ENCODE results near the gene EFCAB12.

The EFCAB12 gene

DNA sequence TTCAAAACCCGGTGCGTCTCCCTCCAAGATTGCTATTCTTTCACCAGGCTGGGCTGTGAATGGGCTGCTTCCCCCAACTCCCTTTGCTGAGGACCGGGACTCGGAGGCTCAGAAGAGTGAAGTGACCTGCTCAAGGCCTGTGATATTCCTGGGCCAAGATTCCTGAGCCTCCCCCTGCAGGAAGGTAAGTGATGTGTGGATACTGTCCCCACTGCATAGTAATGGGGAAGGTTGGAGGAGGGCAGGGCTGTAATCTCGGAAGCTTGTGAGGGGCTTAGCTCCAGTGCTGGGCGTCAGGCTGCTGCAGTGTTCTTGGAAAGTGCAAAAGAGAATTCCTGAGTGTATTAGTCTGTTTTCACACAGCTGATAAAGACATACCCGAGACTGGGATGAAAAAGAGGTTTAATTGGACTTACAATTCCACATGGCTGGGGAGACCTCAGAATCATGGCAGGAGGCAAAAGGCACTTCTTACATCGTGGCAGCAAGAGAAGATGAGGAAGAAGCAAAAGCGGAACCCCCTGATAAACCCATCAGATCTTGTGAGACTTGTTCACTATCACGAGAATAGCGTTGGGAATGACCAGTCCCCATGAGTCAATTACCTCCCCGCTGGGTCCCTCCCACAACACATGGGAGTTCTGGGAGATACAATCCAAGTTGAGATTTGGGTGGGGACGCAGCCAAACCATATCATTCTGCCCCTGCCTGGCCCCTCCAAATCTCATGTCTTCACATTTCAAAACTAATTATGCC lies 67.6 kb downstream of the EFCAB12 start:
- Histone ChIP-seq H2AFZ (no peak overlapping the region), H3K9ac (no peak overlapping the region), H3K4me2 (ENCODE audit: low read length) (no peak overlapping the region), H3K79me2 (no peaks in the 10 kb centered on the region), H3K27ac (no peak overlapping the region), H3K4me3 (ENCODE audit: low read depth, low read length) (no peak overlapping the region), H3K4me1 (peaks cover 12% of the 10 kb centered on the region), H3K27me3 (ENCODE audit: control insufficient read depth, insufficient read depth, low read length) (no peaks in the 10 kb centered on the region), H3K9me3 (ENCODE audit: control insufficient read depth, low read length) (no peaks in the 10 kb centered on the region), H3K36me3 (ENCODE audit: control insufficient read depth, insufficient read depth, low read length) (no peaks in the 10 kb centered on the region)
- TF ChIP-seq, protein P1, sequence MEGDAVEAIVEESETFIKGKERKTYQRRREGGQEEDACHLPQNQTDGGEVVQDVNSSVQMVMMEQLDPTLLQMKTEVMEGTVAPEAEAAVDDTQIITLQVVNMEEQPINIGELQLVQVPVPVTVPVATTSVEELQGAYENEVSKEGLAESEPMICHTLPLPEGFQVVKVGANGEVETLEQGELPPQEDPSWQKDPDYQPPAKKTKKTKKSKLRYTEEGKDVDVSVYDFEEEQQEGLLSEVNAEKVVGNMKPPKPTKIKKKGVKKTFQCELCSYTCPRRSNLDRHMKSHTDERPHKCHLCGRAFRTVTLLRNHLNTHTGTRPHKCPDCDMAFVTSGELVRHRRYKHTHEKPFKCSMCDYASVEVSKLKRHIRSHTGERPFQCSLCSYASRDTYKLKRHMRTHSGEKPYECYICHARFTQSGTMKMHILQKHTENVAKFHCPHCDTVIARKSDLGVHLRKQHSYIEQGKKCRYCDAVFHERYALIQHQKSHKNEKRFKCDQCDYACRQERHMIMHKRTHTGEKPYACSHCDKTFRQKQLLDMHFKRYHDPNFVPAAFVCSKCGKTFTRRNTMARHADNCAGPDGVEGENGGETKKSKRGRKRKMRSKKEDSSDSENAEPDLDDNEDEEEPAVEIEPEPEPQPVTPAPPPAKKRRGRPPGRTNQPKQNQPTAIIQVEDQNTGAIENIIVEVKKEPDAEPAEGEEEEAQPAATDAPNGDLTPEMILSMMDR (IDR thresholded peaks at IDR 0.05): no peak

DNA sequence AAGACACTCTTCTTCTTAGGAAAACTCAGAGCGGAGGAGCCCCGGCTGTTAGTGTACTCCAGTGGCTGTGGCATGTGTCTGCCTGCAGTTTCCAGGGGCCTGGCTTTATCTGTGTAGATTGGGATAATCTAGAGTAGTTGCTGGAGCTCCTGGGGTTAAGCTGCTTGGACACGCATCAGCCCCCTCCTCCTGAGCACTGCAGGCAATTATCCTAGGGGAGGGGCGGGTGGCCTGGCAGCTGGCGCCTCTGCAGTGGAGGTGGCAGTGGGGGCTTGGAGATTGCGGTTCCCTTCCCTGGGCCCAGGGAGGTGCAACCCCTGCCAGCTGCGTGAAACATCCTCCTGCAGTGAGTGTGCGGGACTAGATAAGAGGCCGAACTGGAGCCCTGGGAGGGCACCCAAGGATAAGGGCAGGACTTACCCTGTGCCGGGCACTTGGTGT lies 68.2 kb downstream of the EFCAB12 start:
- no peak overlapping the region for H2AFZ ChIP-seq
- H3K4me1 ChIP-seq: peaks cover 12% of the 10 kb centered on the region
- no peak overlapping the region for H3K4me2 ChIP-seq (ENCODE audit: low read length)
- no peaks in the 10 kb centered on the region for H3K79me2 ChIP-seq
- TF ChIP-seq, protein P1 (IDR thresholded peaks at IDR 0.05): no peak
- H3K9ac ChIP-seq: no peak overlapping the region
- no peak overlapping the region for H3K4me3 ChIP-seq (ENCODE audit: low read depth, low read length)
- H3K36me3 ChIP-seq (ENCODE audit: control insufficient read depth, insufficient read depth, low read length): no peaks in the 10 kb centered on the region
- no peaks in the 10 kb centered on the region for H3K9me3 ChIP-seq (ENCODE audit: control insufficient read depth, low read length)
- no peaks in the 10 kb centered on the region for H3K27me3 ChIP-seq (ENCODE audit: control insufficient read depth, insufficient read depth, low read length)
- H3K27ac ChIP-seq: no peak overlapping the region

DNA sequence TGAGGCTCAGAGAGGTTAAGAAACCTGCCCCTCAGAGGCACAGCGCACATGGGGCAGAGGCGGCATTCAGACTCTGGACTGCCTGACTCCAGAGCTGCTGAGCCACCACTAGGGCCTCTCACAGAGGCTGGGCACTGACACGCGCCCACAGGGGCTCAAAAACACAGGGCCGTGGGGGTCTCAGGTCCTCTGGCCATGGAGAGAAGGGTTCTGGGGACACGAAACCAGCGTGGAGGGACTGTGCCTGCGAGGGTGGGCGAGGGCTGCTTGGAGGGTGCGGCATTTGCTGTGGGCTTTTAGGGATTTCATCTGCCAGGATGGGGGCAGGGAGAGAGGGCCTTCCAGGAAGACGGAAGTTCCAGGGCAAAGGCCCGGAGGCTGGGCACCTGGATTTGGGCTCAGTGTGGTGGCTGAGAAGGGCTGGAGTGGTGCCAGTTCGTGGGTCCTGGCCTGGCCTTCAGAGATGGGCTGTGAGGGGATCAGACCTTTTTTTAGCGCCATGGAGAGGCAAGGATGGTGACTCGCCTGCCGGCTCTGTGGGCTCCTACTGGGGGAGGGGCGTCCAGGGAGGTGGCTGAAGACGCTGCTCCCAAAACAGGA lies 69.6 kb downstream of the EFCAB12 start:
- H3K79me2 ChIP-seq: no peaks in the 10 kb centered on the region
- no peak overlapping the region for H3K27ac ChIP-seq
- H3K4me3 ChIP-seq (ENCODE audit: low read depth, low read length): no peak overlapping the region
- H3K27me3 ChIP-seq (ENCODE audit: control insufficient read depth, insufficient read depth, low read length): no peaks in the 10 kb centered on the region
- peaks cover 12% of the 10 kb centered on the region for H3K4me1 ChIP-seq
- H3K9me3 ChIP-seq (ENCODE audit: control insufficient read depth, low read length): no peaks in the 10 kb centered on the region
- TF ChIP-seq, protein P1 (IDR thresholded peaks at IDR 0.05): no peak
- H2AFZ ChIP-seq: no peak overlapping the region
- no peak overlapping the region for H3K9ac ChIP-seq
- no peaks in the 10 kb centered on the region for H3K36me3 ChIP-seq (ENCODE audit: control insufficient read depth, insufficient read depth, low read length)
- no peak overlapping the region for H3K4me2 ChIP-seq (ENCODE audit: low read length)

DNA sequence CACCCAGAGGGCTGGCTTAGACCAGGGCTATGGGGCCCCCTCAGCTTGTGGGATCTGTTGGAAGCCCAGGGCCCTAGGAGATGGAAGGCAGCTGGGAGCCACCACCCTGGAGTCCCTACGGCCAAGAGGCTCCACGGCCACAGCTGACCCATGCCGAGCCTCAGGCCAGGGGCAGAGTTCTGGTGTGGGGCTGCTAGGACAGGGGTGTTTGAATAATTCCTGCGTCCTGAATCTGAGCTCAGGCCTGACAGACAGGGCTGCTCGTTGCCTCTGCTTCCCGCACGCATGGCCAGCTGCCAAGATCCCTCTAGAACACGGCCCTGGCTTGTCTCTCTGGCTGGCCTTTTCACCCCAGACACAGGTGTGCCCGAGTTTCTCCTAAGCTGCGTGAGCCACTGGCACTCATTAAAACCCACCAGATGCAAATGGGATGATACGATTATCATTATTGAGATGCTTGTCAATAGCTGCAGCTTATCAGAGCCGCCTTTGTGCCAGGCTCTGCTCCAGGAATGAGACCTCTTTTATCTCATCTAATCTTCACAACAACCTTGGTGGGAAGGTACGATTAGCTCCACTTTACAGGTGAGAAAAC lies 70.2 kb downstream of the EFCAB12 start:
- Histone ChIP-seq H3K79me2 (no peaks in the 10 kb centered on the region), H3K9ac (no peak overlapping the region), H3K4me2 (ENCODE audit: low read length) (no peak overlapping the region), H3K27me3 (ENCODE audit: control insufficient read depth, insufficient read depth, low read length) (no peaks in the 10 kb centered on the region), H3K4me3 (ENCODE audit: low read depth, low read length) (no peak overlapping the region), H3K36me3 (ENCODE audit: control insufficient read depth, insufficient read depth, low read length) (no peaks in the 10 kb centered on the region), H3K4me1 (peaks cover 14% of the 10 kb centered on the region), H3K9me3 (ENCODE audit: control insufficient read depth, low read length) (no peaks in the 10 kb centered on the region), H2AFZ (peak overlapping the region; percentile 50), H3K27ac (no peak overlapping the region)
- TF ChIP-seq, protein P1 (IDR thresholded peaks at IDR 0.05): no peak
